Ishikawa (cell line): ENCODE measurements around the gene YBX1.

Experiments used
- CEBPB ChIP-seq: IDR thresholded peaks from 2 replicates; pipeline ENCODE4 v1.6.1; 2012
- CREB1 ChIP-seq: IDR thresholded peaks from 2 replicates; pipeline ENCODE4 v1.6.1; 2012; ENCODE audit warnings: low read depth
- EGR1 ChIP-seq: IDR thresholded peaks from 2 replicates; pipeline ENCODE4 v1.6.1; 2012
- EP300 ChIP-seq: IDR thresholded peaks from 2 replicates; pipeline ENCODE4 v1.6.1; 2012; ENCODE audit warnings: borderline replicate concordance
- FOXM1 ChIP-seq: IDR thresholded peaks from 2 replicates; pipeline ENCODE4 v1.6.1; 2012; ENCODE audit warnings: low read depth, borderline replicate concordance
- NFIC ChIP-seq: IDR thresholded peaks from 2 replicates; pipeline ENCODE4 v1.6.1; 2012
- RAD21 ChIP-seq: IDR thresholded peaks from 2 replicates; pipeline ENCODE4 v1.6.1; 2012; ENCODE audit warnings: low read depth
- TAF1 ChIP-seq: IDR thresholded peaks from 2 replicates; pipeline ENCODE4 v1.6.1; 2012; ENCODE audit warnings: low read depth, mild to moderate bottlenecking
- TCF12 ChIP-seq: IDR thresholded peaks from 2 replicates; pipeline ENCODE4 v1.6.1; 2012; ENCODE audit warnings: low read depth
- TEAD4 ChIP-seq: IDR thresholded peaks from 2 replicates; pipeline ENCODE4 v1.6.1; 2012
- YY1 ChIP-seq: IDR thresholded peaks from 2 replicates; pipeline ENCODE4 v1.6.1; 2012; ENCODE audit warnings: low read depth
- ZBTB7A ChIP-seq: IDR thresholded peaks from 2 replicates; pipeline ENCODE4 v1.6.1; 2012; ENCODE audit warnings: low read depth
- TF ChIP-seq, protein P1 (sequence below): IDR thresholded peaks from 2 replicates; pipeline ENCODE4 v1.6.1; 2012; ENCODE audit warnings: low read depth, mild to moderate bottlenecking
- TF ChIP-seq, protein P2 (sequence below): IDR thresholded peaks from 2 replicates; pipeline ENCODE4 v1.6.1; 2012
- TF ChIP-seq, protein P3 (sequence below): IDR thresholded peaks from 2 replicates; pipeline ENCODE4 v1.6.1; 2012

YBX1 gene

DNA sequence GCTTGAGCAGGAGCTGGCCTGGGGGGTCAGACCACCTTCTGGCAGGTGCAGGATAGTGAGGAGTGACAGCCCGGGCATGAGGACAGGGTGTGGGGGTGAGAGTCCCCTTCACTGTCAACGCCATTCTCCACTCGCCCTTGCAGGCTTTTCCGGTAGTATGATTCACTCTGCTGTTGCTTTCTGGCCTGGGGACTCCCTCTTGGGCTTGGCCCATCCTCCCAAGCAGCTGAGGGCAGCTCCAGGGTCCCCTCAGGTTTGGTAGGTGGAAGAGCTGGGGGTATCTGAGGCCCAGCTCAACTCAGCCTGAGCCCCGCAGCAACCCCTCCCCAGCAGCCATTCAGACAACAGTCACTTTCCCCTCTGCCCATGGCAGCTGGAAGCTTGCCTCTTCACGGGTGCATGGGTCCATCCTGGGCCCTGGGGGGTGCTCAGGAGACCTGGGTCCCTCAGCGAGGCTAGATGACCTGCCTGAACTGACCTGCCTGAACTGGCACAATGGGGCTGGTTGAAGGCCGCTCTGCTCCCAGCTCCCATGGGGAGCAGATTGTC, 56.5 kb downstream of the YBX1 start:
- TF ChIP-seq, protein P1, sequence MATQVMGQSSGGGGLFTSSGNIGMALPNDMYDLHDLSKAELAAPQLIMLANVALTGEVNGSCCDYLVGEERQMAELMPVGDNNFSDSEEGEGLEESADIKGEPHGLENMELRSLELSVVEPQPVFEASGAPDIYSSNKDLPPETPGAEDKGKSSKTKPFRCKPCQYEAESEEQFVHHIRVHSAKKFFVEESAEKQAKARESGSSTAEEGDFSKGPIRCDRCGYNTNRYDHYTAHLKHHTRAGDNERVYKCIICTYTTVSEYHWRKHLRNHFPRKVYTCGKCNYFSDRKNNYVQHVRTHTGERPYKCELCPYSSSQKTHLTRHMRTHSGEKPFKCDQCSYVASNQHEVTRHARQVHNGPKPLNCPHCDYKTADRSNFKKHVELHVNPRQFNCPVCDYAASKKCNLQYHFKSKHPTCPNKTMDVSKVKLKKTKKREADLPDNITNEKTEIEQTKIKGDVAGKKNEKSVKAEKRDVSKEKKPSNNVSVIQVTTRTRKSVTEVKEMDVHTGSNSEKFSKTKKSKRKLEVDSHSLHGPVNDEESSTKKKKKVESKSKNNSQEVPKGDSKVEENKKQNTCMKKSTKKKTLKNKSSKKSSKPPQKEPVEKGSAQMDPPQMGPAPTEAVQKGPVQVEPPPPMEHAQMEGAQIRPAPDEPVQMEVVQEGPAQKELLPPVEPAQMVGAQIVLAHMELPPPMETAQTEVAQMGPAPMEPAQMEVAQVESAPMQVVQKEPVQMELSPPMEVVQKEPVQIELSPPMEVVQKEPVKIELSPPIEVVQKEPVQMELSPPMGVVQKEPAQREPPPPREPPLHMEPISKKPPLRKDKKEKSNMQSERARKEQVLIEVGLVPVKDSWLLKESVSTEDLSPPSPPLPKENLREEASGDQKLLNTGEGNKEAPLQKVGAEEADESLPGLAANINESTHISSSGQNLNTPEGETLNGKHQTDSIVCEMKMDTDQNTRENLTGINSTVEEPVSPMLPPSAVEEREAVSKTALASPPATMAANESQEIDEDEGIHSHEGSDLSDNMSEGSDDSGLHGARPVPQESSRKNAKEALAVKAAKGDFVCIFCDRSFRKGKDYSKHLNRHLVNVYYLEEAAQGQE = no peak

DNA sequence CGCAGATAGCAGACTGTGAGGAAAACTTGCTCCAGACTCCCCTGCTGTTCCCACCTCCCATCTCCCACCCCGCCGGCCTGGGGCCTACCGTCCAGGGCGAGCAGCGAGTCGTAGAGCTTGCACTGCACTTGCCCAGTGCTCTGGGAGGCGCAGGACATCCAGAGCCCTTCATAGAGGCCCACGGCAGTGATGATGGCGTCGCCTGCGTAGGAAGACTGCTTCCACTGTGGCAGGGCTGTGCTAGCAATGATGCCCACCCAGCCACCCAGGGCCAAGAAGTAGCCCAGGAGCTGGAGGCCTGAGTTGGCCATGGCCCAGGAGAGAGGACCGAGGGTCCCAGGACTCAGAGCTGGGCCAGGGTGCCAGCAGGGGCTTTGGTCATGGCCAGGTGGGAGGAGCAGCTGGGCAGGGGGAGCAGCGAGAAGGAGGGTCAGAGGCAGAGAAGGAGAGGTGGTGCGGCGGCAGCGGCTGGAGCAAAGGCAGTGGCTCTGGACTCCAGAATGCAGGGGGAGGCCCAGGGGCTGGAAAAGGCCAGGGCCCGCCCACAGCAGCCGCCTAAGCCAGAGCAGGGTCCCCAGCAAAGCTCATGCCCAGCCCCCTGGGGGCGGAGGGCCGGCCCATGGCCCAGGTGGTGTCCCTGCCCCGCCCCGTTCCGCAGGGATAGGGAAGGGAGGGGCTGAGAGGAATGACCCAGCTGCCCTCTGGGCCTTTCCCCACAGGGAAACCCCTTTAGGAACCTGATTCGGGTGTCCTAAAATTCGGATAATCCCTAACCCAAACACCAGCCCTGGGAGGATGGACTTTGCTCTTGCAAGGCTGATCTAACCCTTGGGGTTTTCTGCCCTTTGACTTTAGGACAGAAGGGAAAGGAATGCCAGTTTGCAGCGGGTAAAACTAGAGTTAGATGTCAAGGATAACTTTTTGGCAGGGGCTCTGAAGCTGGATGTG, 57.8 kb downstream of the YBX1 start, which contains the start of gene CLDN19:
Gene CLDN19 (minus strand): TSS at position 484 of the 948 bp plus-strand sequence. CDS start 173 bp downstream, at position 311.
- TF ChIP-seq EGR1 = peak; percentile 43; the same call in 1 of the 2 replicates
- TF ChIP-seq CEBPB = no peak

DNA sequence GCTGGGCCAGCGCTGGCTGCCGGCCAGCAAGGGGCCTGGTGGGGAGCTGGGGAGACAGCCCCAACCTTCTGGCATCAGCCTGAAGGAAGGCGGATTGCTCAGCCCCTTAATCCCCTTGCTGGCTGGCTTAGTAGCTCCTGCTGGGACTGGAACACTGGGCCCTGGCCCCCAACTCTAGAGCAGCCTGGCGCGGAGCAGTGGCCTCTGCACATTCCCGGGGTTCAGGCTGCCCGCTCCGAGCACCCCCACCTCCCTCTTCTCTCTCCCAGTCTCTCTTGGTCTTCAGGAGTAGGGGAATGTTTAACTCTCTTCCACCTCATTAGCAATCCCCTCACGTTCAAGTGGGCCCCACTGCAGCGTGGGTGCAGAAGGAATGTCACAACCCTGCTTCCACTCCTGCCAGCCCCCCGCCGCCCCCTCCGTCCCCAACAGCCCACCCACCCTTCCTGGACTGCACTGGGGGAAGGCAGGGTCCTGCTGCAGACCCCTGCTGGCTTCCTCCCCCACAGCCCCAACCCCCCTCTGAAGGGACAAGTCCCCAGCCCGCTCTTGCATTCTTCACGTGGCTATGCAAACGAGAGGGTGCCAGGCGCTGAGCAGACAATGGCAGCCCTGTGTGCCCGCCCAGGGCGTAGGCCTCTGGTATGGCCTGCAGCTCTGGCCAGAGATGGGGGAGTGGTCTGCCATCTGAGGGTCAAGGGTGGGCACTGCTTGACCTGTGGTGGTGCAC, 58.8 kb downstream of the YBX1 start:
- TF ChIP-seq RAD21 (no peak), TCF12 (no peak), NFIC (no peak), TAF1 (no peak), CEBPB (no peak), YY1 (no peak), EP300 (no peak), ZBTB7A (no peak), TEAD4 (no peak), CREB1 (no peak), FOXM1 (no peak), EGR1 (no peak)
- TF ChIP-seq, protein P2, sequence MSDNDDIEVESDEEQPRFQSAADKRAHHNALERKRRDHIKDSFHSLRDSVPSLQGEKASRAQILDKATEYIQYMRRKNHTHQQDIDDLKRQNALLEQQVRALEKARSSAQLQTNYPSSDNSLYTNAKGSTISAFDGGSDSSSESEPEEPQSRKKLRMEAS = no peak
- TF ChIP-seq, protein P3, sequence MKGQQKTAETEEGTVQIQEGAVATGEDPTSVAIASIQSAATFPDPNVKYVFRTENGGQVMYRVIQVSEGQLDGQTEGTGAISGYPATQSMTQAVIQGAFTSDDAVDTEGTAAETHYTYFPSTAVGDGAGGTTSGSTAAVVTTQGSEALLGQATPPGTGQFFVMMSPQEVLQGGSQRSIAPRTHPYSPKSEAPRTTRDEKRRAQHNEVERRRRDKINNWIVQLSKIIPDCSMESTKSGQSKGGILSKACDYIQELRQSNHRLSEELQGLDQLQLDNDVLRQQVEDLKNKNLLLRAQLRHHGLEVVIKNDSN = no peak
- TF ChIP-seq, protein P1 = no peak

DNA sequence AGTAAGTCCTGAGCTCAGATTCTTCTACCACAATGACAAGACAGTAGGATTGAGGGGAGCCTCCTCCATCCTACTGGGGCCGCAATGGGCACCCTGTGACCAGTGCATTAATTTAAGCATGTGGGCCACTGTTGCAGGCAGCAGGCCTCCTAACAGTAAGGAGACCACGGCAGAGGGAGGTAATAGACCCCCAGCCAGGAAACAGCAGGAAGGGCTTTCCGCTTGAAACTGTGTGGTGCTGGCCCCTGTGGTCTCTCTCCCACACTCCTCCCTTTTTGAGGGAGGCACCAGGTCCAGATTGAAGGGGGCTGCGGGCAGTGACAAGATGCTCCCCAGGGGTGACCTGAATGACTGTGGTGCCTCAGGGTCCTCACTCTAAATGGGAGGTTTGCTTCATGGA, 59.5 kb downstream of the YBX1 start:
- TF ChIP-seq TCF12 = no peak
- TF ChIP-seq EP300 = no peak
- TF ChIP-seq, protein P3 = no peak
- TF ChIP-seq, protein P1 = no peak
- TF ChIP-seq RAD21 = no peak
- no peak for TF ChIP-seq CREB1
- no peak for TF ChIP-seq TEAD4
- TF ChIP-seq CEBPB = no peak
- no peak for TF ChIP-seq EGR1
- no peak for TF ChIP-seq NFIC
- no peak for TF ChIP-seq YY1
- TF ChIP-seq FOXM1 = no peak
